ENCODE measurements around the gene EHMT1. TPM values are rescaled to one million over a fixed set of nuclear protein-coding genes. Genes with fewer than 3 reads are reported as not detected.

The EHMT1 gene
- total and polyA plus RNA-seq, 2 of the 13 experiments (the other 11 are each of a cell fraction or from before 2014, with no cell fraction given), result 23.0 to 27.1 TPM

DNA sequence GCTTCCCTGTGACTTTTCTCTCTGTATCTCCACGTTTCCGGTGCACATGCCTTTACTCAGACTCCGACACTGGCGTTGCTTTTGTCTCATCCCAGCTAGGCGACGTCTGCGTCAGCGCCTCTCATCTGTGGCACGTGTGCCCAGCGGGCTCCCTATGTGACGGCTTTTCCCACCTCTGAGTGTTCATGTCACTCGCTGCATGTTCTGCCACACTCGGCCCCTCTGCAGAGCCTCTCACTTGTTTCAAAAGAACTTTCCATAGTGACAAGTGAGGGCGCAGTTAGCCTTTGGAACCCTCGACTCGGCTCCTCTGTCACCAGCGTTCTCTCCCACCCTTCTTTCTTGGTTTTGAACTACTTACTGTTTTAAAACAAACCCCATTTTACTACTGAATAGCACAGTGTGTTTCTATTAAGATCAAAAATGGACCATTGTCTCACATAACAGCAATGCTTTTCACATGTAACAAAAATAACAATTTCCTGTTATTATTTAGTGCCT, 145.4 kb downstream of the EHMT1 start:
- Histone ChIP-seq H3K79me2 (ENCODE audit: insufficient read depth, low read length) (no peaks in the 10 kb centered on the region), H3K36me3 (replicated peaks in 1 of 2; ENCODE audit: control insufficient read depth in 1 of 2, insufficient read depth in 2 of 2, low read length in 2 of 2) (peaks cover 20 to 54% of the 10 kb centered on the region in 2 experiments), H3K4me3 (replicated peaks in 1 of 3; ENCODE audit: insufficient read depth in 1 of 3, low read depth in 2 of 3, low read length in 3 of 3) (no peak overlapping the region), H3K27me3 (ENCODE audit: control insufficient read depth in 1 of 2, insufficient read depth in 2 of 2, low read length in 2 of 2) (no peaks in the 10 kb centered on the region), H4K20me1 (ENCODE audit: insufficient read depth, low read length) (no peaks in the 10 kb centered on the region), H3K4me1 (ENCODE audit: insufficient read depth, low read length) (no peaks in the 10 kb centered on the region), H2AFZ (ENCODE audit: low read length) (no peak overlapping the region), H3K27ac (ENCODE audit: extremely low read length, insufficient read depth, low read length) (no peak overlapping the region), H3K9ac (ENCODE audit: insufficient read depth, low read depth, low read length) (no peak overlapping the region), H3K4me2 (ENCODE audit: low read depth, low read length) (no peak overlapping the region), H3K9me3 (ENCODE audit: low read length) (no peaks in the 10 kb centered on the region)
- DNase-seq (ENCODE audit: low spot score) (no peak), FAIRE-seq (no peak), ATAC-seq (no peak)
- TF ChIP-seq ATAD3A (CRISPR knock-in tag; IDR thresholded peaks at IDR 0.05) (no peak), ZZZ3 (CRISPR knock-in tag; IDR thresholded peaks at IDR 0.05; ENCODE audit: borderline replicate concordance) (no peak), MBD4 (IDR thresholded peaks at IDR 0.05; ENCODE audit: borderline replicate concordance, low read length) (no peak), SNAPC5 (CRISPR knock-in tag; IDR thresholded peaks at IDR 0.05; ENCODE audit: borderline replicate concordance) (no peak), SKI (IDR thresholded peaks at IDR 0.05; ENCODE audit: partially characterized antibody) (no peak), TP53 (CRISPR knock-in tag; conservative IDR thresholded peaks at IDR 0.05) (no peak)
- in situ Hi-C loops (cut with HindIII; ENCODE audit: extremely low pct_ligation_motif_present, low pct_unique_long_range_greater_than_20kb), result no loop called here
- 98% methylated on average over 17 of the region's 17 CpGs for WGBS (ENCODE audit: low lambda C conversion rate)
- POLR2A ChIA-PET, result no interaction called here
- BruUV-seq (replicated peaks), result no TSS peak
- intact Hi-C loops (cut with micrococcal nuclease; ENCODE audit: unreplicated experiment), result no loop called here
- CTCF ChIA-PET (ENCODE audit: low intra/inter-chr PET ratio, low total read pairs), result no interaction called here

GRCh38 chr9:137764981-137765380, 146.2 kb downstream of the EHMT1 start:
- BruUV-seq (replicated peaks), result no TSS peak
- no peak for FAIRE-seq
- POLR2A ChIA-PET, result no interaction called here

More at GRCh38 chr9:137764981-137765380, 146.2 kb downstream of the EHMT1 start:
- Histone ChIP-seq H2AFZ (ENCODE audit: low read length) (no peak overlapping the region), H3K27ac (ENCODE audit: extremely low read length, insufficient read depth, low read length) (no peak overlapping the region), H3K9me3 (ENCODE audit: low read length) (no peaks in the 10 kb centered on the region), H3K79me2 (ENCODE audit: insufficient read depth, low read length) (no peaks in the 10 kb centered on the region), H3K27me3 (ENCODE audit: control insufficient read depth in 1 of 2, insufficient read depth in 2 of 2, low read length in 2 of 2) (no peaks in the 10 kb centered on the region), H3K4me2 (ENCODE audit: low read depth, low read length) (no peak overlapping the region), H3K36me3 (replicated peaks in 1 of 2; ENCODE audit: control insufficient read depth in 1 of 2, insufficient read depth in 2 of 2, low read length in 2 of 2) (peaks cover 15 to 54% of the 10 kb centered on the region in 2 experiments), H3K9ac (ENCODE audit: insufficient read depth, low read depth, low read length) (no peak overlapping the region), H4K20me1 (ENCODE audit: insufficient read depth, low read length) (no peaks in the 10 kb centered on the region), H3K4me1 (ENCODE audit: insufficient read depth, low read length) (no peaks in the 10 kb centered on the region), H3K4me3 (replicated peaks in 1 of 3; ENCODE audit: insufficient read depth in 1 of 3, low read depth in 2 of 3, low read length in 3 of 3) (no peak overlapping the region)
- ATAC-seq, result no peak
- intact Hi-C loops (cut with micrococcal nuclease; ENCODE audit: unreplicated experiment) (no loop called here), in situ Hi-C loops (cut with HindIII; ENCODE audit: extremely low pct_ligation_motif_present, low pct_unique_long_range_greater_than_20kb) (no loop called here)
- no peak for TF ChIP-seq ISX (CRISPR knock-in tag; conservative IDR thresholded peaks at IDR 0.05)
- no peak for TF ChIP-seq RXRA (CRISPR knock-in tag; IDR thresholded peaks at IDR 0.05)
- TF ChIP-seq IKZF1 (IDR thresholded peaks at IDR 0.05), result no peak
- no peak for TF ChIP-seq MBNL3 (CRISPR knock-in tag; conservative IDR thresholded peaks at IDR 0.05)
- no peak for TF ChIP-seq ASH2L (IDR thresholded peaks at IDR 0.05; ENCODE audit: insufficient read length, low read depth, low read length)
- CTCF ChIA-PET (ENCODE audit: low intra/inter-chr PET ratio, low total read pairs), result no interaction called here
- WGBS (ENCODE audit: low lambda C conversion rate), result 96% methylated on average over 13 of the region's 13 CpGs
- DNase-seq (ENCODE audit: low spot score), result no peak

Measured in HepG2 (cell line).